Natural killer cell (primary cell): ENCODE results near the gene LIN9. TPM values are rescaled to one million over a fixed set of nuclear protein-coding genes. Genes with fewer than 3 reads are reported as not detected.

Experiments used
- ATAC-seq, 3 donors: fragments of 150-1000 bp in 2 of 3; fragments of 200-7000 bp in 1 of 3; cut with Tn5 transposase; 1 replicate in 1 of 3; 2 replicates in 2 of 3; pipeline ENCODE4 v1.10.0; 2021; ENCODE audit warnings: mild to moderate bottlenecking in 2 of 3, moderate library complexity in 2 of 3
- DNase-seq, 2 donors: peaks; one replicate each; pipeline versions ENCODE4 v3.0.0 to v3.0.0-alpha.2; 2013 to 2021; ENCODE audit warnings: mixed read lengths in 1 of 2
- H3K27ac ChIP-seq: one replicate; pipeline ENCODE4 v1.5.1; 2013; ENCODE audit warnings: mild to moderate bottlenecking, low read length
- H3K27me3 ChIP-seq: one replicate; pipeline ENCODE4 v1.6.1; 2013; ENCODE audit warnings: low read length; ENCODE audit not compliant: control insufficient read depth, insufficient read depth
- H3K36me3 ChIP-seq: one replicate; pipeline ENCODE4 v1.6.1; 2013; ENCODE audit warnings: low read length; ENCODE audit not compliant: control insufficient read depth, insufficient read depth
- H3K4me1 ChIP-seq: one replicate; pipeline ENCODE4 v1.6.1; 2013; ENCODE audit warnings: low read length; ENCODE audit not compliant: control insufficient read depth, insufficient read depth
- H3K4me3 ChIP-seq: one replicate; pipeline ENCODE4 v1.5.1; 2013; ENCODE audit warnings: low read length
- H3K9me3 ChIP-seq: one replicate; pipeline ENCODE4 v1.6.1; 2013; ENCODE audit warnings: low read length; ENCODE audit not compliant: control insufficient read depth, insufficient read depth
- H3K27ac Mint-ChIP-seq, 2 donors: one replicate each; pipeline ENCODE4 v1.8.0; 2022; ENCODE audit warnings: mild to moderate bottlenecking in 2 of 2, mixed read lengths in 2 of 2, moderate library complexity in 1 of 2
- H3K27me3 Mint-ChIP-seq, 2 donors: one replicate each; pipeline ENCODE4 v1.8.0; 2022; ENCODE audit warnings: low read depth in 2 of 2, mixed read lengths in 2 of 2
- H3K36me3 Mint-ChIP-seq: one replicate; pipeline ENCODE4 v1.8.0; 2022; ENCODE audit warnings: mixed read lengths
- H3K4me1 Mint-ChIP-seq, 2 donors: one replicate each; pipeline ENCODE4 v1.8.0; 2022; ENCODE audit warnings: mixed read lengths in 2 of 2
- H3K4me3 Mint-ChIP-seq: one replicate; pipeline ENCODE4 v1.8.0; 2022; ENCODE audit warnings: mild to moderate bottlenecking, moderate library complexity, mixed read lengths
- H3K9me3 Mint-ChIP-seq, 2 donors: one replicate each; pipeline ENCODE4 v1.8.0; 2022; ENCODE audit warnings: mixed read lengths in 2 of 2
- WGBS: methylation state at CpG from one replicate; pipeline ENCODE4 v1.1.7; 2013; ENCODE audit warnings: missing lambda C conversion rate; ENCODE audit not compliant: insufficient coverage; 5-methylcytosine and 5-hydroxymethylcytosine counted together
- intact Hi-C: fragments of 100-400 bp; cut with micrococcal nuclease; formaldehyde crosslinking; loops from one replicate; pipeline ENCODE4 v1.14.2; 2022
- total RNA-seq, 4 donors: library from RNA; stranded (reverse); fragments of 120-200 nt in 1 of 4; gene quantifications; one replicate each; pipeline versions ENCODE4 v1.2.3 to v1.2.4, GENCODE V29; 2013 to 2022
- TF ChIP-seq, protein P1 (sequence below): fragments of 200-600 bp; IDR thresholded peaks from one replicate; pipeline ENCODE4 v1.8.0; 2022; ENCODE audit warnings: antibody characterized with exemption

The LIN9 gene
- total RNA-seq, 3 donors from 2014 or later (not counting 1 experiment from before 2014, with no cell fraction given), result 1.3 to 2.9 (median 2.4) TPM

DNA sequence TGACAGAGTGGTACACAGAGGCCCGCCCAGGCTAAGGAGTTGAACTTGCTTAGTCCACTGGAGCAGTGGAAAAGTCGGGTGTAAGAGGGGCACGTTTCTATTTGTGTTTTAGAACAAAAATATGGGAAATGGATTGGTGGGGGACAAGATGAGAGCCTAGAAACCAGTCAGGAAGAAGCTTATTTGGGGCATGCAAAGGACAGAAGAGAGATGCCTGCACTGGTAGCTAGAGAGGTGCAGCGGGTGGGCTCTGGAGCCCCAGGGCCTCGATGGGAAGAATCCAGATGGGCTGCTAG is 1.2 kb upstream of the LIN9 start:
- Histone ChIP-seq H3K4me3 (no peak overlapping the region), H3K27me3 (no peaks in the 10 kb centered on the region), H3K36me3 (no peaks in the 10 kb centered on the region), H3K4me1 (peaks cover 11% of the 10 kb centered on the region), H3K27ac (no peak overlapping the region), H3K9me3 (no peaks in the 10 kb centered on the region)
- H3K9me3 Mint-ChIP-seq, result no peaks in the 10 kb centered on the region
- peak in 1 of 2 donors; percentile 5 for DNase-seq
- 88% methylated on average over 5 of the region's 5 CpGs for WGBS
- TF ChIP-seq, protein P1, sequence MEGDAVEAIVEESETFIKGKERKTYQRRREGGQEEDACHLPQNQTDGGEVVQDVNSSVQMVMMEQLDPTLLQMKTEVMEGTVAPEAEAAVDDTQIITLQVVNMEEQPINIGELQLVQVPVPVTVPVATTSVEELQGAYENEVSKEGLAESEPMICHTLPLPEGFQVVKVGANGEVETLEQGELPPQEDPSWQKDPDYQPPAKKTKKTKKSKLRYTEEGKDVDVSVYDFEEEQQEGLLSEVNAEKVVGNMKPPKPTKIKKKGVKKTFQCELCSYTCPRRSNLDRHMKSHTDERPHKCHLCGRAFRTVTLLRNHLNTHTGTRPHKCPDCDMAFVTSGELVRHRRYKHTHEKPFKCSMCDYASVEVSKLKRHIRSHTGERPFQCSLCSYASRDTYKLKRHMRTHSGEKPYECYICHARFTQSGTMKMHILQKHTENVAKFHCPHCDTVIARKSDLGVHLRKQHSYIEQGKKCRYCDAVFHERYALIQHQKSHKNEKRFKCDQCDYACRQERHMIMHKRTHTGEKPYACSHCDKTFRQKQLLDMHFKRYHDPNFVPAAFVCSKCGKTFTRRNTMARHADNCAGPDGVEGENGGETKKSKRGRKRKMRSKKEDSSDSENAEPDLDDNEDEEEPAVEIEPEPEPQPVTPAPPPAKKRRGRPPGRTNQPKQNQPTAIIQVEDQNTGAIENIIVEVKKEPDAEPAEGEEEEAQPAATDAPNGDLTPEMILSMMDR, result no peak
- no peak for ATAC-seq
- H3K27me3 Mint-ChIP-seq, result peaks cover 13 to 22% of the 10 kb centered on the region in 2 donors
- no peaks in the 10 kb centered on the region for H3K36me3 Mint-ChIP-seq
- H3K27ac Mint-ChIP-seq, result no peak overlapping the region
- H3K4me3 Mint-ChIP-seq, result peak overlapping the region; percentile 80
- peaks cover 6 to 7% of the 10 kb centered on the region in 2 donors for H3K4me1 Mint-ChIP-seq
- intact Hi-C loops, result no loop called here

DNA sequence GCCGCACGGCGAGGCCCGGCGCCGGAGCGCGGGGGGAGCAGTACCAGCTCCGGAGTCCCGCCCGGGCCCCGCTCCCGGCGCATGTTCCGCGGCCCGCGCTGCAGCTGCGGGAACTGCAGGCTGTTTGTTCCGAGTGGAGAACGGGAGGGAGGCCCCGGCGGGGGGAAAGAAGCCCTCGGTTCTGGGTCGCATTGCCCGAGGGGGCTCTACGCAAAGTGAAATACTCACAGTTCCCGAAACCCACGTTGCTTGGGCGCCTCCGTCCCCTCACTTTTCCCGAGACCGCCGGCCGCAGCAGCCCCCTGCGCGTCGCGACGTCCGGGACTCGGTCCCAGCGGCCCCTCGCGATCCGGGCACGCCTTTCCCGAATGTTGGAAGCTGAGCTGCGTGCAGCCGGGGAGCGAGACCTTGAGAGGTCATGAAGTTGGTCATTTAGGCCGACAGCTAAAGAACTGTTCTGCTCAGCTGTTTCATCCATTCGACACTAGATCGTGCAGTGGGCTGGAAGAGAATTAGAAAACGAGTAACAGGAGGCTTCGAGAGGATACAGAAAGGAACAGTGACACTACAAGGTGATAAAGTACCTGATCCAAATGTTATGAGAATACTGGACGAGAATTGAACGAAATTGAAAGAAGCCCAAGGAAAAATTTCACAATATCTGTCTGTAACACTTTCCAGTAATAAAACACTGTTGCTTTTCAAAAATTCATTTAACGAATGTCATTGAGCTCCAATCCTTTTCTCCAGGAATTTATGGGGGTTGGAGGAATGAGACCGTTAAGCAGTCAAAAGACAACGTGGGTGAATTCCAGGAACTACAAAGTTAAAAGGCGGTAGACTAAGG is 657 bp upstream of the LIN9 start:
- H3K4me3 Mint-ChIP-seq, result peak overlapping the region; percentile 80
- DNase-seq, result peak in 1 of 2 donors; percentile 23
- no peak overlapping the region for H3K27ac Mint-ChIP-seq

DNA sequence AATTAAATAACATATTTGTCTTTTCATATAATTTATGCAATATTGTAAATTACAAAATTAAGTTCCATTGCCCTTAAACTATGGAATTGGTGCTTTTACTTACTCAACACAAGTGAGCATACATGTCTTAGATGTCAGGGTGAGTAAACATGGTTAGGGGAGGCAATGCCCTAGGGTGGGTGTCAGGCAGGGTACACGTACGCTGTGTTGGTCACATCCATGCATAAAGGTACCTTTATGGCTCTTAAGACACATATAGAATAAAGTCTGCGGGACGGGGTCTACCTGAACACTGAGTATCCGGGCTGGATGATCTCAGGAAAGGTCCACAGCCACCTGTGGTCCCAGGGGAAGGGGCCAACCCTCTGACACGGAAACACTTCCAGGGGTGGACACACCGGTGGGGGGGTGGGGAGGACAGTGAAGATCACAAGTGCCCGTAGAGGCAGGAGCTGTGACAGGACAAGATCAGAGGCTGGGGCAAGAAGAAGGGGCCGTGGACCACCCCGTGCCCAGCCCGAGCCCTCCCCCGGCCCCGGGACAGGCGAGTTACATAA is 720 bp downstream of the LIN9 start:
- intact Hi-C loops, result loop anchor here (2.0 kb wide), 1 partner anchor 121 kb away; the partner anchor contains the start of gene ACBD3
- DNase-seq (no peak), ATAC-seq (no peak)
- H3K36me3 Mint-ChIP-seq, result no peaks in the 10 kb centered on the region
- Histone ChIP-seq H3K27me3 (no peaks in the 10 kb centered on the region), H3K4me3 (peak overlapping the region; percentile 100), H3K4me1 (peaks cover 11% of the 10 kb centered on the region), H3K9me3 (no peaks in the 10 kb centered on the region), H3K36me3 (no peaks in the 10 kb centered on the region), H3K27ac (no peak overlapping the region)
- peak overlapping the region; percentile 86 for H3K4me3 Mint-ChIP-seq
- H3K4me1 Mint-ChIP-seq, result peaks cover 6 to 7% of the 10 kb centered on the region in 2 donors
- H3K27ac Mint-ChIP-seq, result peak overlapping the region in 1 of 2 donors; percentile 81
- peaks cover 3 to 8% of the 10 kb centered on the region in 2 donors for H3K27me3 Mint-ChIP-seq
- TF ChIP-seq, protein P1, result no peak
- 5% methylated on average over 14 of the region's 14 CpGs for WGBS
- H3K9me3 Mint-ChIP-seq, result no peaks in the 10 kb centered on the region

More for the DNA sequence above, 657 bp upstream of the LIN9 start:
- no peaks in the 10 kb centered on the region for H3K9me3 ChIP-seq
- H3K27me3 Mint-ChIP-seq, result peaks cover 13 to 17% of the 10 kb centered on the region in 2 donors
- WGBS, result 7% methylated on average over 62 of the region's 62 CpGs
- TF ChIP-seq, protein P1, result no peak
- H3K4me3 ChIP-seq, result peak overlapping the region; percentile 49
- H3K36me3 Mint-ChIP-seq, result no peaks in the 10 kb centered on the region
- H3K27ac ChIP-seq, result no peak overlapping the region
- H3K36me3 ChIP-seq, result no peaks in the 10 kb centered on the region
- H3K4me1 Mint-ChIP-seq, result peaks cover 6 to 7% of the 10 kb centered on the region in 2 donors
- H3K27me3 ChIP-seq, result no peaks in the 10 kb centered on the region
- peaks cover 11% of the 10 kb centered on the region for H3K4me1 ChIP-seq
- H3K9me3 Mint-ChIP-seq, result no peaks in the 10 kb centered on the region
- no peak for ATAC-seq
- intact Hi-C loops, result loop anchor here (2.0 kb wide), 1 partner anchor 123 kb away; the partner anchor contains the start of gene ACBD3
